ENCODE data around the gene PDZK1IP1.

- TF ChIP-seq CTCF (IDR thresholded peaks at IDR 0.05) (no peak), POLR2A (IDR thresholded peaks at IDR 0.05) (no peak)
Observed at GRCh38 chr1:47230692-47231300, 41.0 kb upstream of the PDZK1IP1 start.

Measured in heart left ventricle (tissue), 13 donors.